Progenitor cell of endocrine pancreas (in vitro differentiated cells): ENCODE measurements around the gene EMILIN3. TPM values are rescaled to one million over a fixed set of nuclear protein-coding genes. Genes with fewer than 3 reads are reported as not detected.

Experiments used
- DNase-seq: peaks from one replicate; pipeline ENCODE4 v3.0.0; 2021; ENCODE audit warnings: low spot score; ENCODE audit not compliant: unreplicated experiment
- H3K27ac Mint-ChIP-seq: 2 replicates; pipeline ENCODE4 v1.8.0; 2021; ENCODE audit warnings: mild to moderate bottlenecking, moderate library complexity, mixed read lengths
- H3K27me3 Mint-ChIP-seq: 2 replicates; pipeline ENCODE4 v1.8.0; 2021; ENCODE audit warnings: mixed read lengths
- H3K36me3 Mint-ChIP-seq: 2 replicates; pipeline ENCODE4 v1.8.0; 2022; ENCODE audit warnings: mixed read lengths; ENCODE audit not compliant: insufficient read depth
- H3K4me1 Mint-ChIP-seq: 2 replicates; pipeline ENCODE4 v1.8.0; 2021; ENCODE audit warnings: low read depth, mixed read lengths
- H3K4me3 Mint-ChIP-seq: 2 replicates; pipeline ENCODE4 v1.8.0; 2021; ENCODE audit warnings: low read depth, mild to moderate bottlenecking, moderate library complexity, mixed read lengths
- H3K9me3 Mint-ChIP-seq: 2 replicates; pipeline ENCODE4 v1.8.0; 2021; ENCODE audit warnings: low read depth, mixed read lengths
- CTCF ChIP-seq: fragments of 200-600 bp; sonication (generic); IDR thresholded peaks from one replicate; pipeline ENCODE4 v1.5.0; 2021; ENCODE audit warnings: antibody characterized with exemption, mild to moderate bottlenecking; ENCODE audit not compliant: unreplicated experiment
- total RNA-seq: library from RNA; stranded (reverse); gene quantifications from 2 replicates; pipeline ENCODE4 v1.2.1, GENCODE V29; 2021

Gene EMILIN3
- total RNA-seq, 1 donor from 2014 or later, result 0.96 TPM

- no peak overlapping the region for H3K4me3 Mint-ChIP-seq
- no peak for DNase-seq
- H3K36me3 Mint-ChIP-seq, result no peaks in the 10 kb centered on the region
- TF ChIP-seq CTCF, result no peak
- peaks cover 2% of the 10 kb centered on the region for H3K4me1 Mint-ChIP-seq
- H3K9me3 Mint-ChIP-seq, result no peaks in the 10 kb centered on the region
- no peak overlapping the region for H3K27ac Mint-ChIP-seq
- H3K27me3 Mint-ChIP-seq, result peaks cover 24% of the 10 kb centered on the region
Observed at GRCh38 chr20:41362748-41363140, 3.9 kb downstream of the EMILIN3 start.

GRCh38 chr20:41361757-41362747 lies 4.6 kb downstream of the EMILIN3 start:
- H3K4me1 Mint-ChIP-seq, result no peaks in the 10 kb centered on the region
- no peak overlapping the region for H3K4me3 Mint-ChIP-seq
- no peak for TF ChIP-seq CTCF
- no peaks in the 10 kb centered on the region for H3K36me3 Mint-ChIP-seq
- H3K9me3 Mint-ChIP-seq, result no peaks in the 10 kb centered on the region
- DNase-seq, result no peak
- H3K27ac Mint-ChIP-seq, result no peak overlapping the region
- H3K27me3 Mint-ChIP-seq, result peaks cover 17% of the 10 kb centered on the region

GRCh38 chr20:41360831-41361756 lies 5.5 kb downstream of the EMILIN3 start:
- TF ChIP-seq CTCF, result no peak
- H3K4me3 Mint-ChIP-seq, result no peak overlapping the region
- H3K27me3 Mint-ChIP-seq, result peaks cover 15% of the 10 kb centered on the region
- H3K4me1 Mint-ChIP-seq, result no peaks in the 10 kb centered on the region
- no peak overlapping the region for H3K27ac Mint-ChIP-seq
- DNase-seq, result no peak
- no peaks in the 10 kb centered on the region for H3K9me3 Mint-ChIP-seq
- no peaks in the 10 kb centered on the region for H3K36me3 Mint-ChIP-seq

- TF ChIP-seq CTCF, result no peak
- H3K27ac Mint-ChIP-seq, result no peak overlapping the region
- H3K9me3 Mint-ChIP-seq, result no peaks in the 10 kb centered on the region
- no peaks in the 10 kb centered on the region for H3K4me1 Mint-ChIP-seq
- peaks cover 4% of the 10 kb centered on the region for H3K27me3 Mint-ChIP-seq
- DNase-seq, result no peak
- H3K4me3 Mint-ChIP-seq, result no peak overlapping the region
- H3K36me3 Mint-ChIP-seq, result no peaks in the 10 kb centered on the region
Observed at GRCh38 chr20:41359541-41360011, 7.0 kb downstream of the EMILIN3 start.

GRCh38 chr20:41358717-41359116 lies 7.9 kb downstream of the EMILIN3 start:
- no peaks in the 10 kb centered on the region for H3K27me3 Mint-ChIP-seq
- TF ChIP-seq CTCF, result no peak
- no peak overlapping the region for H3K4me3 Mint-ChIP-seq
- no peaks in the 10 kb centered on the region for H3K9me3 Mint-ChIP-seq
- H3K36me3 Mint-ChIP-seq, result no peaks in the 10 kb centered on the region
- no peak overlapping the region for H3K27ac Mint-ChIP-seq
- no peak for DNase-seq
- H3K4me1 Mint-ChIP-seq, result no peaks in the 10 kb centered on the region
